ENCODE data around the gene ZNF827.

Gene ZNF827

DNA sequence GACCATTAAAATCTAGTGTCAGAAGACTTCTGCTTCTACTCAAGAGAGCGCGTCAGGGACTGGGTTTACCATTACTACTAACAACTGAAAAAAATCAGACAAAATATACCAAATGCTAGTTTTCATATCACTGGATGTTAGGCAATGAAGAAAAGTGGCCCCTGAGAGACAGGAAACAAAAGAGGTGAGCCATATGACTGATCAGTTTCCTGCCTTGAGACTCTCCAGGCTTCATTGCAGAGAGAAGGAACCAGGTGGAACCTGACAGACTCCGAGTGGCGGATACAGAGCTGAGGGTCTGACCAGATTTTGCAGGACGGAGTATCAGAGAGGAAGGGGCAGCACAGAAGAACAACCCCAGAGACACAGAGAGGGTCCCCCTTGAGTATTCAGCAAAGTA lies 172.3 kb downstream of the ZNF827 start:
- TF ChIP-seq CREB1 (IDR thresholded peaks at IDR 0.05; ENCODE audit: low read depth) (no peak), EP300 (IDR thresholded peaks at IDR 0.05; ENCODE audit: borderline replicate concordance) (no peak)

- TF ChIP-seq CEBPB (IDR thresholded peaks at IDR 0.05) (no peak), MAX (IDR thresholded peaks at IDR 0.05) (no peak), TCF12 (IDR thresholded peaks at IDR 0.05; ENCODE audit: low read depth) (no peak), REST (IDR thresholded peaks at IDR 0.05; ENCODE audit: low read depth) (no peak), TAF1 (IDR thresholded peaks at IDR 0.05; ENCODE audit: low read depth) (no peak), YY1 (IDR thresholded peaks at IDR 0.05; ENCODE audit: low read depth) (no peak), NFIC (IDR thresholded peaks at IDR 0.05) (no peak), FOXM1 (IDR thresholded peaks at IDR 0.05; ENCODE audit: borderline replicate concordance, low read depth) (no peak), CREB1 (IDR thresholded peaks at IDR 0.05; ENCODE audit: low read depth) (no peak)
- TF ChIP-seq, protein P1, sequence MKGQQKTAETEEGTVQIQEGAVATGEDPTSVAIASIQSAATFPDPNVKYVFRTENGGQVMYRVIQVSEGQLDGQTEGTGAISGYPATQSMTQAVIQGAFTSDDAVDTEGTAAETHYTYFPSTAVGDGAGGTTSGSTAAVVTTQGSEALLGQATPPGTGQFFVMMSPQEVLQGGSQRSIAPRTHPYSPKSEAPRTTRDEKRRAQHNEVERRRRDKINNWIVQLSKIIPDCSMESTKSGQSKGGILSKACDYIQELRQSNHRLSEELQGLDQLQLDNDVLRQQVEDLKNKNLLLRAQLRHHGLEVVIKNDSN (IDR thresholded peaks at IDR 0.05), result no peak
Measured at GRCh38 chr4:145763399-145763798, 175.2 kb downstream of the ZNF827 start.

DNA sequence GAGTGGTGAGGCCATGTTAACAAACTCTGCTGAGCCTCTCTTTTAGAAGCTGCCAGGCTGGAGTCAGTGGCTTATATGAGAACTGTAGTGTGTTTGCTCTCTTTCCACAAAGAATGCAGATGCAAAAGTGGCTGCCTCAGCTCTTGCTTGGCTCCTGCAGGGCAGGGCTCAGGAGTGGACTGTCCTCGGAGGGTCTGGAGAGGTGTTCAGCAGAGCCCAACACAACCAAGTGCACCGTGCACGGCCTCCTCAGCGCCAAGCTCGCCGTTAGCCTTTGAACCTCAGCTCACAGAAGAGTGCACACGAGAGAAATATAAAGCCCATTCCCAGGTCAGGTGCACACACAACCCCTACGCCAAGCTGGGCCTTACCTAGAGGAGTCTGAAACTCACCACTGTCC lies 175.9 kb downstream of the ZNF827 start:
- TF ChIP-seq TCF12 (IDR thresholded peaks at IDR 0.05; ENCODE audit: low read depth) (no peak), RAD21 (IDR thresholded peaks at IDR 0.05; ENCODE audit: low read depth) (no peak), REST (IDR thresholded peaks at IDR 0.05; ENCODE audit: low read depth) (no peak), CREB1 (IDR thresholded peaks at IDR 0.05; ENCODE audit: low read depth) (no peak), ZBTB7A (IDR thresholded peaks at IDR 0.05; ENCODE audit: low read depth) (no peak), TAF1 (IDR thresholded peaks at IDR 0.05; ENCODE audit: low read depth) (no peak), TEAD4 (IDR thresholded peaks at IDR 0.05) (no peak), FOXM1 (IDR thresholded peaks at IDR 0.05; ENCODE audit: borderline replicate concordance, low read depth) (no peak), NFIC (IDR thresholded peaks at IDR 0.05) (no peak), YY1 (IDR thresholded peaks at IDR 0.05; ENCODE audit: low read depth) (no peak), CEBPB (IDR thresholded peaks at IDR 0.05) (no peak), EP300 (IDR thresholded peaks at IDR 0.05; ENCODE audit: borderline replicate concordance) (no peak), MAX (IDR thresholded peaks at IDR 0.05) (no peak)
- TF ChIP-seq, protein P1 (IDR thresholded peaks at IDR 0.05), result no peak

DNA sequence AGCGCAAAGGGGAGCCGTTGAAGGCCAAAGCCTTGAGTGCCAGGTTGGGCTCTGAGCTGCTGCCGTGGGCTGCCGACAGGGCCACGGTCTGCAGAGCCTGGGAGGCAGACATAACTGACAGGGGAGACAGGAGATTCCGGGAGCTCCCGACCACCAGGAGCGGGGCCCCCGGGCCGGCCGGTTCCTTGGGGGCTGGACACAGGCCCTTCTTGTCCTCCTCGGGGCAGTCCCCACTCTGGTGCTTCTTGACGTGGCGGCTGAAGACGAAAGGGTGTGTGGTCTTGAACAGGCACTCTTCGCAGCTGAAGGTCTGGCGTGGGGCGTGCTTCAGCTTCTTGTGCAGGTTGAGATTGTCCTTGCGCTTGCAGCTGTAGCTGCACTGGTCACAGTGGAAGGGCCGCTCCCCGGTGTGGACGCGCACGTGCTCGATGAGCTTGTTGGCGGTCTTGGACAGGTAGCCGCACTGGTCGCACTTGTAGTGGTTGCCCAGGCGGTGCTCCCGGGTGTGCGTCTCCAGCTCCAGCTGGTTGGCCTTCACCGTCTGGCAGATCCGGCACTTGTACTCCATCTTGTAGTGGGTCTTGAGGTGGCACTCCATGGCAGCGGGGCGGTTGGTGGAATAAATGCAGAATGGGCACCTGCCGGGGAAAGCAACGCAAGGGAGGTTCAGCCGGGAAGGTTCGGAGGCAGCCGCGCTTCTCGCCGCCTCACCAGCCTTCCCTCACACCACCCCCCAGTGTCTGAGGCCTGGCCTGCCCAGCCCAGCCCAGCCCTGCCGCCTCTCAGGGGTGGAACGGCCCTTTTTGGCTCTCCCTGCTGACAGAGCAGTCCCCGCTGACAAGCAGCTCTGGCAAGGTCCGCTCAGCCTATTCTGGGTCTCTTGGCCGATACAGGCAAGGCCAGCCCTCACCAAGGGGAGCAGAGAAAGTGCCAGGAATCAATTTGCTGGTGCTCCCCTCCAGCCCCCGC lies 177.4 kb downstream of the ZNF827 start:
- TF ChIP-seq CREB1 (IDR thresholded peaks at IDR 0.05; ENCODE audit: low read depth) (no peak), RAD21 (IDR thresholded peaks at IDR 0.05; ENCODE audit: low read depth) (no peak), ZBTB7A (IDR thresholded peaks at IDR 0.05; ENCODE audit: low read depth) (no peak), TEAD4 (IDR thresholded peaks at IDR 0.05) (no peak), EP300 (IDR thresholded peaks at IDR 0.05; ENCODE audit: borderline replicate concordance) (no peak), NFIC (IDR thresholded peaks at IDR 0.05) (no peak), CEBPB (IDR thresholded peaks at IDR 0.05) (no peak), YY1 (IDR thresholded peaks at IDR 0.05; ENCODE audit: low read depth) (no peak), EGR1 (IDR thresholded peaks at IDR 0.05) (no peak), REST (IDR thresholded peaks at IDR 0.05; ENCODE audit: low read depth) (no peak), FOXM1 (IDR thresholded peaks at IDR 0.05; ENCODE audit: borderline replicate concordance, low read depth) (no peak)
- TF ChIP-seq, protein P1 (IDR thresholded peaks at IDR 0.05), result no peak
